Stimulated activated CD8-positive, alpha-beta memory T cell treated with anti-CD3 and anti-CD28 coated beads, Interleukin-15, amount 100 ng/mL, for 24 hours (primary cell): ENCODE measurements around the gene RAI2.
"Not testable (repeated sequence)": the region's sequence is repeated elsewhere in the genome, so short reads cannot be mapped to it uniquely, and the experiment has no call there.

Source experiments
- DNase-seq: peaks from one replicate; pipeline ENCODE4 v3.0.0-alpha.2; 2020; ENCODE audit warnings: low read depth

Gene RAI2

GRCh38 chrX:17786554-17787347 is 74.3 kb downstream of the RAI2 start:
- DNase-seq: not testable (repeated sequence)

GRCh38 chrX:17779434-17779833 is 81.7 kb downstream of the RAI2 start:
- no peak for DNase-seq

- DNase-seq: no peak
These were observed 82.1 kb downstream of the RAI2 start for GRCh38 chrX:17778997-17779396.

- DNase-seq: no peak
These were observed 87.0 kb downstream of the RAI2 start for GRCh38 chrX:17774053-17774452.

GRCh38 chrX:17773221-17773876 is 87.7 kb downstream of the RAI2 start:
- no peak for DNase-seq

GRCh38 chrX:17769701-17770269 is 91.3 kb downstream of the RAI2 start:
- no peak for DNase-seq

- no peak for DNase-seq
These were observed 92.1 kb downstream of the RAI2 start for GRCh38 chrX:17768997-17769396.

GRCh38 chrX:17767734-17768133 is 93.4 kb downstream of the RAI2 start:
- no peak for DNase-seq

- no peak for DNase-seq
These were observed 101.1 kb downstream of the RAI2 start for GRCh38 chrX:17759990-17760389.

- DNase-seq: no peak
These were observed 102.7 kb downstream of the RAI2 start for GRCh38 chrX:17758382-17758781.

GRCh38 chrX:17750436-17750835 is 110.7 kb downstream of the RAI2 start:
- no peak for DNase-seq
